HT1080 (cell line): Measurements from ENCODE around the gene ARIH1. TPM values are rescaled to one million over a fixed set of nuclear protein-coding genes. Genes with fewer than 3 reads are reported as not detected.
"Not testable (repeated sequence)": the region's sequence is repeated elsewhere in the genome, so short reads cannot be mapped to it uniquely, and the experiment has no call there.

Source experiments
- DNase-seq: peaks from one replicate; pipeline ENCODE4 v3.0.0-alpha.2; 2015; ENCODE audit warnings: low read depth
- total RNA-seq: library from RNA; depleted of rRNA; stranded (reverse); fragments of >200 nt; shearing (Covaris generic); gene quantifications from 2 replicates; pipeline ENCODE4 v1.2.3, GENCODE V29; 2014

Gene ARIH1
- total RNA-seq, 1 experiment from 2014 or later = 50.5 TPM

DNA sequence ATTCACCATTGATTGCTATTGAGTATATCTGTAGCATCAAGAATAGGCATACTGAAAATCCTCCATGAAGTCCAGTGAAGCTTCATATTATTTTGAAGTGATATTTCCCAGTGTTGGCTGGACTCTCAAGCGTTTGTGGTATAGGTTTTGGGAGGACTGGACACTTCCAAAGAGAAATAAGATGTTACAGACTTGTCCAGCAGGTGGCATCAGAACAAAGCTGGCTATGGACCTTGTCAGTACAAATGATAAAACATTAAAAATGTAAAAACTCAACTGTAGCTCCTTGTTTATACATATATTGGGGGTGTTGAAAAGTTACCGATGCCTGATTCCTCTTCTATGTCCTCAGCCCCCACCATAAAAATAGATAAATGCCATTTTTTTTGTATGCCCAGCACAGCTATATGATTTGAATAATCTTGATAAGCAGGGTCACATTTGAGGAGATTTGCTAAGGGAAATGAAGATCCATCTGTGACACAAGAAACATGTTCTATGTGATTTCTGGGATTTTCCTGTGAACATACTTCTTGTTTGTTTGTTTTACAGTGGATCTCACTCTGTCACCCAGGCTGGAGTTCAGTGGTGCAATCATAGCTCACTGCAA lies 125.8 kb downstream of the ARIH1 start:
- peak; percentile 48 for DNase-seq

DNA sequence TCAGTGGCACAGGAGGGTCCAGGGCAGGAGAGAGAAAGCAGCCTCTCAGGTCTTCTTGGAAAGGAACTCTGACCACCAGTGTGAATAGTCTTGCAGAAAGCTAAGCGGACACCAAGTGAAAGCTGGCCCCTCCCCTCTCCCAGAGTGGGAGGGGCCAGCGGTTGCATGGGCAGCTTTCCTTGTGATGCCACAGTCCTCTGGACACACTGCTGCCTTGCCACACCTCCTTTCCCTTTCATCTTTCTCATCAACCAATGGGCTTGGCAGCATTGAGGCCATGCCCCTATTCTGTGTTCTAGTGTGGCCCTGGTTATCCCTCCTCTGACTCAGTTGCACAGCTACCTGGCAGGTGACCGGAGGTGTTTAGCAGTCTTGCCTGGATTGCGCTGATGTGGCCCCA lies 130.7 kb downstream of the ARIH1 start:
- no peak for DNase-seq

DNA sequence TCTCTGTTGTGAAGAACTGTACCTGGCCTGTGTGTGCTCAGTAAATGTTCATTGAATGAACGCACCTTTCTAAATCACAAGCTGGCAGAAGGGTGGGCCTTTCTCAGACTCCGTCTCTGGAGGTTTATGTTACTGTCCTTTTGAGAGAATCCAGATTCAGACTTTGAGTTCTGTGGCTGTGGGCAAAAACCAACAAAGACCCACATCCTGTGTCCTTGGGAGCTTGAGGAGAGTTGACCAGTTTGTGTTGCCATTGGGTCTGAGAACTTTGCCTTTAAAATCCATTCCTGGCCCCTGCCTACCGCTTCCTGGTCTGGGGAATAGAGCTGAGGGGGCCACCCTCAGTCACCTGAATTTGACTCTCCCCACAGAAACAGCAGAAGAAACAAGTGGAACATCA lies 134.0 kb downstream of the ARIH1 start:
- DNase-seq = not testable (repeated sequence)

DNA sequence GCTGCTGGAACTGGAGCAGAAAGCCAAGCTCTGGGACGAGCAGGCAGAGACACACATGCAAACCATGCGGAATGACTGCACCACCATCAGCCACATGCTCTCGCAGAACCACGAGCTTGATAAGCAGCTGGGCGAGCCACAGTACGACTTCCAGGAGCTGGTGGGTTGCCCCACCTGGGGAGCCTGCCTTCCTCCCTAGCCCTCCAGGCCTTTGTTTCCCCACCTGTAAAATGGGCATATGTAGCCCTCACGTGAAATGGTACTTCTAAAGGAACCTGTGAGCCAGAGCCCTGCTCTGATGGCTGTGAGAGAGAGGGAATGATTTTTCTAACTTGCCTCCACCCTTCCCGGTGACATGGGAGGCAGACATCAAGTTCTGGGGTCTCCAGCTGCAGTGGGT lies 135.7 kb downstream of the ARIH1 start:
- no peak for DNase-seq

DNA sequence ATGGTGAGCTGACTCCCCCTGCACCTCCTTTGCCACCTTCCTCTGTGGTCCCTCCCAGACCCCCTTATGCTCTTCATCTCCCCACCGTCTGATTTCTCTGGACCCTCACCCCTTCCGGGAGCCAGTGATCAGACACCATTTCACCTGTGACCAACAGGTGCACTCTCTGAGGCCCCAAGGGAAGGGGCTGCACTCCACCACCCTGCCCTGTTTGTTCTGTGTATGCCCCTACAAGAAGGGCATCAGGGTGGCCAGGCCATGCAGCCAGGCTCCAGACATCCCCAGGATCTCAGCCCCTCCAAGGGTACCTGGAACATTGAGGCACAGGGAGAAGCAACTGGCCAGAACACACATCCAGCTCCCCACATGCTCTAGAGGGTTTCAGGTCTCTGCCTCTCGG lies 138.2 kb downstream of the ARIH1 start:
- not testable (repeated sequence) for DNase-seq

DNA sequence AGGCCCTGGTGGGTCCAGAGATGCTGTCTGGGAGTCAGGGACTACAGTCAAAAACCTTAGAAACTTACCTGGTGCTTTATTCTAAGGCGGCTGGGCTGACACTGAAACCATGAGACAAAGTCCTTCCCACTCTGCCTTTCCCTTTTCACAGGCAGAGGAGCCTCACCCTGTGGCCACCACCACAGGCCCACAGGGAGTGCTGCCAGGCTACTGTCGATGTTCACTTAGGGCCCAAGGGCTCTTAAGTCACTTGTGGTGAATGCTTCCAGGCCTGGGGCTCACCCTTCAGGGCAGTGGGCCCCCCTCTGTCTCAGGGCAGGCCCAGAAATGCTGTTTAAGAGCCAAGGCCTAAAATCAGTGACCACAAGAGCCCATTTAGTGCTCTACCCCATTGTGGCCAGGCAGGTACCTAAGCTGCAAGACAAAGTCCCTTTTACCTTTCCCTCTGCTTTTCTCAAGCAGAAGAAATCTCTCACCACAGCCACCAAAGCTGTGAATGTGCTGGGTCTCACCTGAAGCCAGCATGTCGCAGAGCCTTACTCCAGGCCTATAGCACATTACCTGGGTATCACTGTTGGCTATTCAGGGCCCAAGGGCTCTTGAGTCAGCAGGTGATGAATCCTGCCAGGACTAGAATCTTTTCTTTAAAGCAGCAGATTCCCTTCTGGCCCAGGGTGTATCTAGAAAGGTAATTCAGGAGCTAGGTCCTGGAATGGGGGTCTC lies 140.8 kb downstream of the ARIH1 start:
- no peak for DNase-seq

DNA sequence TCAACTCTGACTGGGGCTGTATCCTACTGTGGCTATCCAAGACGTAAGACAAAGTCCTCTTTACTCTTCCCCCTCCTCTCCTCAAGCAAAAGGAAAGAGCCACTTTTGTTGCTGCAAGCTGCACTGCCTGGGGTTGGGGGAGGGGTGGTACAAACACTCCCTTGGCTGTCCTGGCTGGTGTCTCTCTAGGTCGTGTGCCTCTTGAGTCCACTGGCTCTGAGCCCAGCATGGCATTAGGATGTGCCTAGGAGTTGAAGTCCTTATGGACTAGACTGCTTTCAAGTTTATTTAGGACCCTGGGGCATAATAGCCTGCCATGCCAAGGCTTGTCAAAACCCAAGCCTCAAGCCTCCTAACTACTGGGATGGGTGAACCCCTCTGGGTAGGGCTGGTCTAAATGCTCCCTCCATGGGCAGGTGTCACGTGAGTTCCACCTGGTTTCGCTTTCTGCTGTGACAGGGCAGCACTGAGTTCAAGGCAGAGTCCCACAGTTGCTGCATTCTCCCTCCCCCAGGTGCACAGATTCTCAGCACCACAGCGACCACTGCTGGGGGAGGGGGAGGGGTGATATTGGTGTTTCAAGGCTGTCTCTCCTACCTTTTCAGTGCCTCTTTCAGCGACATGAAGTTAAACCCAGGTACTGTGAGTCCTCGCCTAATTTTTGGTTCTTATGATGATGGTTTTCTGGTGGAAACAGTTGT lies 141.6 kb downstream of the ARIH1 start:
- DNase-seq = not testable (repeated sequence)

DNA sequence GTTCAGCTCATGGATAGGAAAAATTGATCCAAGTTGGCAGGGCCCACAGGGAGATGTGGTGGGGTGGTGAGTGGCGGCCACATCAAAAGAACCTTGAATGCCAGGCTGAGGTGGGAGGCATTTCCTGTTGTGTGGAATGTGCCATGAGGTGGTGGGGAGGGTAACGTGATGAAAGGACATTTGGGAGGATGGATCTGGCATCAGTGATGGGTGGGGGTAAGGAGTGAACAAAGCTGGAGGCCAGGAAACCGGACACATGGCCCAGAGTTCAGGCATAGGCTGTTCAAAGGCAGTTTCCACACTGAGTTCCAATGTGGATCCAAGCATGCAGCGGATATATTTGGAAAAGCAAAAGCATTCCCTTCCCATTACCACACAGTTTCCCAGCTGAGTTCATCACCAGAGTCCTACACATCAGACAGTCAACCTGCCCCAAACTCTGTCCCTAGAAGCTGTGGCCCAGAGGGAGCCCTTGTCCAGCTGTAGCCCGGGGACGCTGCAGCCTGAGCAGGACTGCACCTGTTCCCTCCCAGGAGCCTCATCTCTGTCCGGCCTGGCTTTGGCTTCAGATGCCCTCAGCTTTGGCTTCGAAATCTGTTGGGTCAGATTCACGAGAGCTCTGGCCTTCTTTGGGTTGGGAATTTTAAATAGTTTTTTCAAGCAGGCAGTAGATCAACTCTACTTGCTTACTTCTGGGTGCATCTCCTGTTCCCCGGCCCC lies 142.5 kb downstream of the ARIH1 start:
- peak; percentile 41 for DNase-seq

DNA sequence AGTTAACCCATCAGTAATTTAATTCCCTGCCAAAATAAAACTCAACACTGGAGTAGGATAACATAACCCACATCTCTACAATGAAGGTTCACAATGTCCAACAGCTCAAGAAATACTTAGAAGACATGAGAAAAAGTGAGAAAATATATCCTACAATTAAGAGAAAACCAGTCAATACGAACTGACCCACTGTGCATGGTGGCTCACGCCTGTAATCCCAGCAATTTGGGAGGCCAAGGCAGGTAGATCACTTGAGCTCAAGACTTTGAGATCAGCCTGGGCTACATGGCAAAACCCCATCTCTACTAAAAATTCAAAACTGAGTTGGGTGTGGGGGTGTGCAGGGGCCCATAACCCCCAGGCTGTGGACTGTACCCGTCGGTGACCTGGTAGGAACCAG lies 149.7 kb downstream of the ARIH1 start:
- not testable (repeated sequence) for DNase-seq

DNA sequence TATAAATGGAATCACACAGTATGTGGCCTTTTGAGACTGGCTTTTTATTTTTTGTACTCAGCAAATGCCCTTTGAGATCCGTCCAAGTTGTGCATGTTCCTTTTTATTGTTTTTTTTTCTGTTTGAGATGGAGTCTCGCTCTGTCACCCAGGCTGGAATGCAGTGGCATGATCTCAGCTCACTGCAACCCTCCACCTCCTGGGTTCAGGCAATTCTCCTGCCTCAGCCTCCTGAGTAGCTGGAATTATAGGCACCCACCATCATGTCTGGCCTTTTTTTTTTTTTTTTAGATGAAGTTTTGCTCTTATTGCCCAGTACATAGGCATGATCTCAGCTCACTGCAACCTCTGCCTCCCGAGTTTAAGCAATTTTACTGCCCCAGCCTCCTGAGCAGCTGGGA lies 152.0 kb downstream of the ARIH1 start:
- not testable (repeated sequence) for DNase-seq

DNA sequence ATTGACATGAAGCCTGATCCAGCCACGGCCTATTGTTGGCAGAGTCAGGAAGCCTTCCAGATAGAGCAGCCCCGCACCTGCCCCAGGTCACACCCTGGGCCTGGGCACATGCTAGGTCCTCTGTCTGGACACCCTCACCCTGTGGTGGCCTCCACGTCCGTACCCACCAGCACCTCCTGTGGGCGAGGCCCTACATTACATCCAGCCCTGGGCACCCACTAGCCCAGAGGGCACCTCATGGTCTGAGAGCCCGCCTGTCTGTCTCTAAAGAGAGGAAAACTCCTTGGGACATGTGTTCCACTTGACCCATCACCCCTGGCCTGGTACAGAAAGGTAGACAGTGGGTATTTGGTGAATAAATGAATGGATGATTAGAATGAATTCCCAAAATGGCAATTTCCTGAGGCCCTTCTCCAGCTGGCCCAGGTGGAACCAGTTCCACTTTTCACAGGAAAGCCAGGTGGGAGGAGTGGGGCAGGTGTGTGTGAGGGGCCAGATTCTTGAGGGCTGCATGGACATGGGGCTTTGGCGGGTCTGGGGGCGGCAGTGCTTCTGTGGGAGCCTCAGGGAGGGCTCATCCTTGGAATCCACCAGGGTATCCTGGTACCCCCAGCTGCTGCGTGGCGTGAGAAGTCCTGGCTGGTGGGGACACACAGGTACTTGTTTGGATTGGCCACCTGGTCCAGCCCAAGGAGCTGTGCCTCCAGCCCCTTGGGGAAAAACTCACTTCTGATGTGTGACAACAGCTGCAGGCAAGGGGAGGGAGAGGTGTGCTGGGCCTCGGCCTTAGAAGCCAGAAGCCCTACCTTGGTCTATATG lies 154.3 kb downstream of the ARIH1 start:
- not testable (repeated sequence) for DNase-seq

DNA sequence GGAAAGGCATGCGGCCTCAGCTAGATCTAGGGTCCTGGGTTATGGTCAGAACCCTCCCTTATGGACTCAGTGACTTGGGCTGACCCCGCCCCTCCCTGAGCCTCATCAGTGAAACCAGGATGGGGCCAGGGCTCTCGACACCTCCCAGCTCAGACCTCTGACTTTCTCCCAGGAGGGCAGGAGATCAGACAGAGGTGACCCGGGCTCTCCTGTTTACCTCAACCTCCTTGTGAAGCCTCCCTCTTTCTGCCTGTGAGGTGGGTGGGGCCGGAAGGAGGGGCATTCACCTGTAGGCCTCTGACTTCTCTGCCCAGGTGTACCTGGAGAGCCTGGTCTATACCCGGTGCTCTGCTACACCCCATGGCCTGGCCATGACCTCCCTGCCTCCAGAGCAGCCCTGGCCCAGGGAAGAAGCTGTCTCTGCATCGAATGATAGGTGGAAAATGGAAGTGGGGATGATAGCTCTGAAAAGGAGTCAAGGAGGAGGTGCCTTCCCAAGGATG lies 155.0 kb downstream of the ARIH1 start:
- not testable (repeated sequence) for DNase-seq

DNA sequence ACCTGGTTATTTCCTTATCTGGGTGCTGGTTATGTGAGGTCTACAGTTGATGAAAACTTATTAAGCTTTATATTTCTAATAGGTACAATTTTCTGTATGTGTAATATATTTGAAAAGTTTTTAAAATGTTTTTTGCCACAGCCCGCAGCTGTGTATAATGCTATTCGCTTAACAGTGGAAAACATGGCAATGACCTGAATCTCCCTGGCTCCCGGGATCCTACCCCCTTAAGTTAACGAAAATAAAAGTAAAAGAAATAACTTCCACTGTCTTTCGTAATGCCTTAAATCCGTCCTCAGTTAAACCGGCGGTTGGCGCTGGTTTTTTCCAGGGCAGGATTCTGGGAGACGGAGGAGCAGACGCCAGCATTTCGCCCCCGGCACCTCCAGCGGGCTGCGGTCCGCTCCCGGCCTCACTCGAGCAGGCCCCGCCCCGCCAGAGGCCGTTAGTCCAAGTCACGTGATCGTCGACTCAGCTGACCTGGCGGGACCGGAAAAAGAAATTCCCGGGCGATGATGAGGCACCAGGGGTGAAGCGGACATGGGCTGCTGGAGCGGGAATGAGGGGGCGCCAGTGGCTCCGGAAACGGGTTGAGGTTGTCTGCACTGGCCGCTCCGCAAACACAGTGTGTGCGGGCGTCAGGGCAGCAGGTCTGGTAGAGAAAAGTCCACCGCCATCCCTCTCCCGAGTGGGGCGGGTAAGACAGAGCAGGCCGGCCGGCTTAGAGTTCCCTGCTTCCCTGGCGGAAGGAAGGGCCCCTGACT lies 162.6 kb downstream of the ARIH1 start:
- peak; percentile 71 for DNase-seq

DNA sequence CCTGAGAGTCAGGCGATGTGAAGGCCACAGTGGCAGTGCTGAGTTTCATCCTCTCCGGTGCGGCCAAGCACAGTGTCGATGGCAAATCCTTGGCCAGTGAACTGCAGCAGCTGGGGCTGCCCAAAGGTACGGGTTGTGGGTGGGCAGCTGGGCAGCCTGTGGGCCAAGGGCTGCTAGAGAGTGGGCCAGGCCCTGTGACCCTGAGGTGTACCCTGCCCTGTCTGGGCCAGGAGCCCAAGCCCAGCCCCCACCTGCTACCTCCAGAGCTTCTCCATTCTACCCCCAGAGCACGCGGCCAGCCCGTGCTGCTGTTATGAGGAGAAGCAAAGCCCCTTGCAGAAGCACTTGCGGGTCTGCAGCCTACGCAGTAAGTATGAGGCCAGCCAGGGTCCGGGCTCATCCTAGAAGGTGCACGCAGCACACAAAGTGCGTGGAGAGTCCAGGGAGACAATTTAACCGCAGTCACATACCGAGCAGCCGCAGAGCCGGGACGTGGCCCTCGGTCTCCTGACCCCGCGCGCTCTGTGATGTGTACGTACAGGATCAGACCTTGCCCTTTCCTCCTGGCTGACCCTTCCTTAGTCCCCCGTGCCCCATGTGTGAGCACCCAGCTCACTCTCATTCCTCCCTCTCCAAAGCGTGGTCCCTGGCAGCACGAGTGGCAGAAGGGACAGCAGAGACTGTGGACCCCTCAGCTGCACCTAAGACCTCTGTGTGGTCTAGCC lies 165.8 kb downstream of the ARIH1 start:
- DNase-seq = not testable (repeated sequence)

DNA sequence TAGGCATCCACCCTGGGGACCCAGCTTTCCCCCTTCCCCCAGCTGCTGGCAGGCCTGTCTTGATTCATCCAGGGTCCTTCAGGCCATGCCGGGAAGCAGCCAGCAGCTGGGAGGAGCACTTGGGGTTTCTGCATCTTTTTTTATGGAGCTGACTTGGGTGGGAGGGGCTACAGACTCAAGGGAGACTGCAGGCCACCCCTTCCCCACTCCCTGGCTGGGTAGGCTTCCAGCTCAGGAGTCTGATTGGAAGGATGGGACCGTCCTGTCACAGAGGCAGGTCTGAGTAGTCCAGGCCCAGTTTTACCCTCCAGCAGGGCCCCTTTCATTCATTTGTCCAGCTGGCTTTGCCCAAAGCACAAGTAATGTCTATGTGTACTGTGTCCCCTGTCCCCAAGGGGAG lies 168.1 kb downstream of the ARIH1 start:
- not testable (repeated sequence) for DNase-seq

DNA sequence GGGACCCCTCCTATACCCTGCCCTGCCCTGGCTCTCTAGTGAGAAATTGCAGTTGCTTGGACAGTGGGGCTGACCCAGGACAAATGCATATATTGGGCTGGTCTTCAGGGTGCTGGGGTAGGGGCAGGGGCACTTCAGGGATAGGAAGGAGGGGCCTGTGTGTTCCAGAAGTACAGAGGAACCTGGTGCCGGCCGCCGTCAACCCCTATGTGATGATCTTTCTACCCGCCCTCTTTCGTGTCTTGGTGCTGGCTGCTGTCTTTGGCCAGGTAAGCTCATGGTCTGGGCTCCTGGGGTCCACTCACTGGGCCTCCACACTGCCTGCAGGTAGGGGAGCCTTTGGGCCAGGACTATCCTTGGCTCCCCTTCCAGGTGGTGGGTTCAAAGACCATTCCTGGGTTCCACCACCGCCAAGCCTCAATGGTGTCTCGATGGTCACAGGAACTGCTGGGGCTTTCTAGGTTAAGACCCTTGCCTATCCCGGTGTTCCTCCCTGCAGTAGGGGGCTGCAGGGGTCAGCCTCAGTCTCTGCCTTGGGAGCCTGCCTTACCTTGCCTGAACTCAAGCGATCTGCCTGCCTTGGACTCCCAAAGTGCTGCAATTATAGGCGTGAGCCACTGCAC lies 174.6 kb downstream of the ARIH1 start:
- not testable (repeated sequence) for DNase-seq
